Ascending aorta (tissue), 2 donors: Measurements from ENCODE around the gene CHST14. TPM values are rescaled to one million over a fixed set of nuclear protein-coding genes. Genes with fewer than 3 reads are reported as not detected.
A peak's percentile ranks its signal among the peaks of the same experiment; 100 is the strongest.

Source experiments
- DNase-seq, 2 donors: peaks; one replicate each; pipeline ENCODE4 v3.0.0-alpha.2; 2019; ENCODE audit warnings: low spot score in 2 of 2
- H3K27ac ChIP-seq, 2 donors: fragments of 200-600 bp; sonication (generic); one replicate each; pipeline ENCODE4 v1.5.1; 2016 to 2017; ENCODE audit warnings: mild to moderate bottlenecking in 1 of 2
- H3K27me3 ChIP-seq: fragments of 200-600 bp; sonication (generic); one replicate; pipeline ENCODE4 v1.5.1; 2017
- H3K36me3 ChIP-seq, 2 donors: fragments of 200-600 bp; sonication (generic); one replicate each; pipeline ENCODE4 v1.5.1; 2016
- H3K4me1 ChIP-seq, 2 donors: fragments of 200-600 bp; sonication (generic); one replicate each; pipeline ENCODE4 v1.5.1; 2016 to 2017; ENCODE audit warnings: mild to moderate bottlenecking in 1 of 2
- H3K4me3 ChIP-seq, 2 donors: fragments of 200-600 bp; sonication (generic); one replicate each; pipeline ENCODE4 v1.5.1; 2016 to 2017; ENCODE audit warnings: mild to moderate bottlenecking in 1 of 2
- H3K9me3 ChIP-seq, 2 donors: fragments of 200-600 bp; sonication (generic); one replicate each; pipeline ENCODE4 v1.5.1; 2016
- CTCF ChIP-seq, 3 experiments: fragments of 200-600 bp in 2 of 3; fragments of 450-650 bp in 1 of 3; sonication (generic) in 2 of 3; IDR thresholded peaks; one replicate each; pipeline ENCODE4 v1.5.1; 2016 to 2019; ENCODE audit warnings: antibody characterized with exemption in 3 of 3, mild to moderate bottlenecking in 1 of 3, moderate library complexity in 1 of 3
- intact Hi-C: fragments of 100-400 bp; cut with DNase I; formaldehyde crosslinking; loops from one replicate; pipeline ENCODE4 v1.15.1; 2023
- total RNA-seq: library from RNA; depleted of rRNA; stranded (reverse); fragments of >200 nt; gene quantifications from one replicate; pipeline ENCODE4 v1.1.0, GENCODE V29; 2016

The CHST14 gene
- total RNA-seq, 1 donor from 2014 or later: 22.0 TPM

- no peaks in the 10 kb centered on the region for H3K4me1 ChIP-seq
- TF ChIP-seq CTCF (IDR thresholded peaks at IDR 0.05): no peak
- H3K36me3 ChIP-seq: peaks cover 0 to 3% of the 10 kb centered on the region in 2 donors
- no peak overlapping the region for H3K4me3 ChIP-seq
- no peak overlapping the region for H3K27ac ChIP-seq
- intact Hi-C loops: no loop called here
- H3K27me3 ChIP-seq: no peaks in the 10 kb centered on the region
- no peak for DNase-seq
- H3K9me3 ChIP-seq: no peaks in the 10 kb centered on the region
These were observed 42.6 kb upstream of the CHST14 start for GRCh38 chr15:40428185-40428584.

- Histone ChIP-seq H3K4me1 (no peaks in the 10 kb centered on the region), H3K27me3 (no peaks in the 10 kb centered on the region), H3K9me3 (no peaks in the 10 kb centered on the region), H3K4me3 (no peak overlapping the region), H3K36me3 (peaks cover 0 to 3% of the 10 kb centered on the region in 2 donors), H3K27ac (no peak overlapping the region)
- intact Hi-C loops: no loop called here
- no peak for TF ChIP-seq CTCF (IDR thresholded peaks at IDR 0.05)
- no peak for DNase-seq
These were observed 41.6 kb upstream of the CHST14 start for GRCh38 chr15:40429068-40429710.

DNA sequence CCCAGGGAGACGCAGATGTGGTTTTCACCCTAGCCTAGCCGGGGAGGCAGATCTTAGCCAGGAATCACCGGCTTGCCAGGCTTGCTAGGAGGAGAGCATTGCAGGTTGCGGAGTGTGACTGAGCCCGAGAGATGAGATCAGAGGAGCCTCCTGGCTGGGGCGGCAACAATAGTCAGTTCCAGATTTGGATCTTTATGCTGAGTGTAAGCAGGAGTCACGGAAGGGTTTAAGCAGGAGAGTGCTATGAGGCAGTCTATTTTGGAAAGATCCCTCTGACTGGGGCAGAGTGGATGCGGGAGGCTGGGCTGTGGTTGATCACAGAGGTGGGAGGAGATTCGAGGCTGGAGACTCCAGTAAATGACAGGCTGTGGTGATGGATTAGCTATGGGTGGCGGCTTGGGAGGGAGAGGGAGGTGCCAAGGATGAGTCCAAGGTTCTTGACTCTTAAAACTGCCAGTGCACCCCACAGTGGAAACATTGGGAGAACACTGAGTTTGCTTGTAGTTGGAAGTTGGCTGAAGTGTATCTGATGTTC lies 40.4 kb upstream of the CHST14 start:
- intact Hi-C loops: no loop called here
- no peak for TF ChIP-seq CTCF (IDR thresholded peaks at IDR 0.05)
- no peak overlapping the region for H3K27ac ChIP-seq

GRCh38 chr15:40435023-40435709 lies 35.6 kb upstream of the CHST14 start:
- Histone ChIP-seq H3K36me3 (no peaks in the 10 kb centered on the region), H3K27me3 (peaks cover 13% of the 10 kb centered on the region), H3K27ac (no peak overlapping the region), H3K9me3 (no peaks in the 10 kb centered on the region), H3K4me1 (peaks cover 13 to 19% of the 10 kb centered on the region in 2 donors), H3K4me3 (no peak overlapping the region)
- intact Hi-C loops: no loop called here
- DNase-seq: no peak
- TF ChIP-seq CTCF (IDR thresholded peaks at IDR 0.05): no peak

More for the DNA sequence above, 40.4 kb upstream of the CHST14 start:
- Histone ChIP-seq H3K4me3 (no peak overlapping the region), H3K9me3 (no peaks in the 10 kb centered on the region), H3K36me3 (peaks cover 0 to 3% of the 10 kb centered on the region in 2 donors), H3K27me3 (no peaks in the 10 kb centered on the region), H3K4me1 (no peaks in the 10 kb centered on the region)
- no peak for DNase-seq

DNA sequence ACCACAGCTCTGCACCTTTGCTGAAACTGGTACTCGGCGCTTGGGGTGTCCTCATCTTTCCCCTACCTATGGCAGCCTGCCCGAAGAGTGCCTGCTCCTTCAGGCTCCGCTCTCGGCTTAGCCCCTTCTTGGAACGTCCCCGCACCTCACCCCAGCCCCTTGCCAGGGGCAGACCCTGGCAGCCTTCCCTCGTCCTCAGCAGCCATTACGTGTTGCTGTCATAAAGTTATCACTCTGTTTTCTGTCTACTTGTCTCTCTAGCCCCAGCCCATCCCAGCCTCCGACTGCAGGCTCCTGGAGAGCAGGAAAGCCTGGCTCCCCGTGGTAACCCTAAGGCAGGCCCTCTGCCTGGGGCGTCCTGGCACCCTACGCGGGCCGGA lies 35.1 kb upstream of the CHST14 start:
- no peaks in the 10 kb centered on the region for H3K9me3 ChIP-seq
- H3K27me3 ChIP-seq: peaks cover 13% of the 10 kb centered on the region
- H3K4me3 ChIP-seq: peak overlapping the region; percentile 38 to 63
- intact Hi-C loops: no loop called here
- peaks cover 13 to 19% of the 10 kb centered on the region in 2 donors for H3K4me1 ChIP-seq
- DNase-seq: no peak
- no peaks in the 10 kb centered on the region for H3K36me3 ChIP-seq
- H3K27ac ChIP-seq: no peak overlapping the region
- TF ChIP-seq CTCF (IDR thresholded peaks at IDR 0.05): no peak
